HepG2 (cell line): ENCODE data around the gene TMEM250. TPM values are rescaled to one million over a fixed set of nuclear protein-coding genes. Genes with fewer than 3 reads are reported as not detected.

Source experiments
- ARNT ChIP-seq: fragments of 450-650 bp; IDR thresholded peaks from 2 replicates; pipeline ENCODE4 v1.6.1; 2017
- BHLHE40 ChIP-seq: IDR thresholded peaks from 2 replicates; pipeline ENCODE4 v1.6.1; 2011; ENCODE audit warnings: low read length, improper control_type of control experiment
- FOXP1 ChIP-seq, 2 experiments: fragments of 450-650 bp in 1 of 2; IDR thresholded peaks; 2 replicates each; pipeline ENCODE4 v1.6.1; 2017 to 2018; ENCODE audit warnings: antibody characterized with exemption in 1 of 2
- HDAC6 ChIP-seq: fragments of 200-600 bp; sonication (generic); IDR thresholded peaks from 2 replicates; pipeline ENCODE4 v1.7.0; 2017; ENCODE audit warnings: mild to moderate bottlenecking, antibody characterized with exemption, low read length, low read depth
- HOXA9 ChIP-seq: sonication (generic); formaldehyde crosslinking; IDR thresholded peaks from 2 replicates; pipeline ENCODE4 v1.8.1; 2022; ENCODE audit warnings: missing genetic modification reagents, mild to moderate bottlenecking, moderate library complexity, borderline replicate concordance
- NFIC ChIP-seq: IDR thresholded peaks from 2 replicates; pipeline ENCODE4 v1.6.1; 2012; ENCODE audit warnings: mild to moderate bottlenecking, low read length, inconsistent platforms
- SIN3B ChIP-seq: fragments of 150-350 bp; IDR thresholded peaks from 2 replicates; pipeline ENCODE4 v1.6.1; 2014; ENCODE audit warnings: low read length
- SNAPC4 ChIP-seq: sonication (generic); formaldehyde crosslinking; IDR thresholded peaks from 2 replicates; pipeline ENCODE4 v1.4.0; 2020; ENCODE audit warnings: mild to moderate bottlenecking, missing genetic modification reagents
- SOX13 ChIP-seq, 3 experiments: fragments of 450-650 bp in 1 of 3; sonication (generic) in 1 of 3; formaldehyde crosslinking in 1 of 3; IDR thresholded peaks in 2 of 3; conservative IDR thresholded peaks in 1 of 3; 2 replicates each; pipeline versions ENCODE4 v1.5.0 to v1.6.1; 2016 to 2020; ENCODE audit warnings: antibody characterized with exemption in 1 of 3, mild to moderate bottlenecking in 1 of 3, missing compliant biosample characterization in 1 of 3, missing genetic modification reagents in 1 of 3, moderate library complexity in 1 of 3
- TCF7 ChIP-seq: sonication (generic); IDR thresholded peaks from 2 replicates; pipeline ENCODE4 v1.6.1; 2016; ENCODE audit warnings: antibody characterized with exemption, low read depth
- TRIM24 ChIP-seq: sonication (generic); formaldehyde crosslinking; IDR thresholded peaks from 2 replicates; pipeline ENCODE4 v1.8.0; 2022; ENCODE audit warnings: mild to moderate bottlenecking, missing genetic modification reagents
- ZEB1 ChIP-seq: IDR thresholded peaks from 2 replicates; pipeline ENCODE4 v1.6.1; 2012; ENCODE audit warnings: mild to moderate bottlenecking, low read depth, inconsistent platforms; ENCODE audit not compliant: insufficient replicate concordance
- ZMYM4 ChIP-seq: sonication (generic); formaldehyde crosslinking; IDR thresholded peaks from 2 replicates; pipeline ENCODE4 v1.8.1; 2023; ENCODE audit warnings: mild to moderate bottlenecking, missing genetic modification reagents
- ZNF234 ChIP-seq: sonication (generic); formaldehyde crosslinking; conservative IDR thresholded peaks from 2 replicates; pipeline ENCODE4 v1.5.1; 2020; ENCODE audit warnings: mild to moderate bottlenecking, missing genetic modification reagents
- ZNF263 ChIP-seq: sonication (generic); formaldehyde crosslinking; IDR thresholded peaks from 2 replicates; pipeline ENCODE4 v1.4.0; 2020; ENCODE audit warnings: missing genetic modification reagents
- ZNF552 ChIP-seq: sonication (generic); formaldehyde crosslinking; IDR thresholded peaks from 2 replicates; pipeline ENCODE4 v1.9.0; 2022; ENCODE audit warnings: missing genetic modification reagents, mild to moderate bottlenecking, borderline replicate concordance
- ZNF597 ChIP-seq: sonication (generic); formaldehyde crosslinking; IDR thresholded peaks from 2 replicates; pipeline ENCODE4 v1.5.0; 2020; ENCODE audit warnings: missing genetic modification reagents
- ZNF800 ChIP-seq: sonication (generic); formaldehyde crosslinking; IDR thresholded peaks from 2 replicates; pipeline ENCODE4 v1.4.0; 2020; ENCODE audit warnings: missing genetic modification reagents
- polyA plus RNA-seq, 8 experiments: library from polyadenylated mRNA; depleted of rRNA in 3 of 8; stranded (reverse) in 7 of 8; unstranded in 1 of 8; fragments of >200 nt; fragmentation: Illumina TruSeq in 4 of 8; extraction: Trizol in 4 of 8; gene quantifications; 2 replicates each; pipeline versions ENCODE4 v1.2.1 to v1.2.3, GENCODE V29; 2011 to 2016; ENCODE audit warnings: low read depth in 4 of 8, missing spikeins in 1 of 8, mixed read lengths in 1 of 8; ENCODE audit not compliant: insufficient read depth in 1 of 8
- total RNA-seq, 5 experiments: library from RNA; depleted of rRNA; stranded (reverse); fragments of >200 nt; fragmentation: Illumina TruSeq; extraction: Trizol; gene quantifications; 2 replicates each; pipeline ENCODE4 v1.2.3, GENCODE V29; 2016; ENCODE audit warnings: low read depth in 1 of 5
- TF ChIP-seq, protein P1 (sequence below): sonication (generic); formaldehyde crosslinking; IDR thresholded peaks from 2 replicates; pipeline ENCODE4 v1.9.0; 2022; ENCODE audit warnings: low read depth, missing genetic modification reagents

Gene TMEM250
- total and polyA plus RNA-seq, 2 of the 13 experiments (the other 11 are each of a cell fraction or from before 2014, with no cell fraction given): 5.5 to 13.9 TPM

DNA sequence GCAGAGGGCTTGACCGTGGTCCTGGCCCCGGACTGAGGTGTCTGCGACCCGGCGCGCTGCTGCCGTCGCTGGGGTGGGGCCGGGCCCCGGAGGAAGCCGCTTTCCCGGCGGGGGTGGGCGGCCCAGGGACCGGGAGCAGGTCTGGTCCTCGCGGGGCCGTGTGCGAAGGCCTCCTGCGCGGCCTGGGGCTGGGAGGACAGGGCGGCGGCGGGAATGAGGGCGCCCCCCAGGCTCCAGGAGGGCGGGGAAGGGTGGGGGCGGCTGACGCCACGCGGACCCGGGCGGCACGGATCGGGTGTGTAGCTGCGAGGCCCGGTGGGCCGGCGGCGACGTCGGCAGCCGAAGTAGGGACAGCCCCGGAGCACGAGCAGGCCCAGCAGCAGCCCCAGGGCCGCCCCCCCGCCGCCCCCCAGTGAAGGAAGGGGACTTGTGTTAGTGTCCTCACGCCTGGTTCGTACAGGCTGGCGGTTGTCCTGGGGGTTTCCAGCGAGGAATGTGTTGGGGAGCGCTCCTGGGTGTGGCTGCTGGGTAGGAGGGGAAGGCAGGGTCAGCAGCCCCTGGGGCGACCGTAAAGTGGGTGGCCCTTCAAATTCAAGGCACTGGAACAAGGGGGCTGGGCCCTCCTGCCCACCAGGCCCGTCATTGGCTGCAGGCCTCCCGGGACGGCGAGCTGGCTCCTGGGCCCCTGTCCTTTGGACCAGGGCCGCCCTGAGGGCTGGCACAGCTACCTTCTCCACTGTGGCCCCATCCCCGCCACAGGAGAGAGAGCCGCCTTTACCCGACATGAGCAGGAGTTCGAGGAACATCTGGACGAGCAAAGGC lies 597 bp upstream of the TMEM250 start (continued):
- TF ChIP-seq SNAPC4 (CRISPR knock-in tag): no peak
- TF ChIP-seq BHLHE40: no peak
- no peak; the same call in 1 of the 2 replicates for TF ChIP-seq ZMYM4 (CRISPR knock-in tag)
- no peak for TF ChIP-seq ZEB1
- 0 out of 2 replicates have a peak, but pooled peaks have one; percentile 21 for TF ChIP-seq ZNF263 (CRISPR knock-in tag)
- TF ChIP-seq HOXA9 (CRISPR knock-in tag): no peak
- no peak for TF ChIP-seq HDAC6
- no peak for TF ChIP-seq SIN3B
- no peak for TF ChIP-seq ZNF597 (CRISPR knock-in tag)
- TF ChIP-seq ZNF552: no peak
- no peak for TF ChIP-seq ZNF800 (CRISPR knock-in tag)
- 0 out of 2 replicates have a peak, but pooled peaks have one; percentile 66 for TF ChIP-seq ZNF234 (CRISPR knock-in tag)
- TF ChIP-seq TCF7: no peak
- TF ChIP-seq, protein P1, sequence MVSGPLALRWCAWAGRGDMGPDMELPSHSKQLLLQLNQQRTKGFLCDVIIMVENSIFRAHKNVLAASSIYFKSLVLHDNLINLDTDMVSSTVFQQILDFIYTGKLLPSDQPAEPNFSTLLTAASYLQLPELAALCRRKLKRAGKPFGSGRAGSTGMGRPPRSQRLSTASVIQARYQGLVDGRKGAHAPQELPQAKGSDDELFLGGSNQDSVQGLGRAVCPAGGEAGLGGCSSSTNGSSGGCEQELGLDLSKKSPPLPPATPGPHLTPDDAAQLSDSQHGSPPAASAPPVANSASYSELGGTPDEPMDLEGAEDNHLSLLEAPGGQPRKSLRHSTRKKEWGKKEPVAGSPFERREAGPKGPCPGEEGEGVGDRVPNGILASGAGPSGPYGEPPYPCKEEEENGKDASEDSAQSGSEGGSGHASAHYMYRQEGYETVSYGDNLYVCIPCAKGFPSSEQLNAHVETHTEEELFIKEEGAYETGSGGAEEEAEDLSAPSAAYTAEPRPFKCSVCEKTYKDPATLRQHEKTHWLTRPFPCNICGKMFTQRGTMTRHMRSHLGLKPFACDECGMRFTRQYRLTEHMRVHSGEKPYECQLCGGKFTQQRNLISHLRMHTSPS (CRISPR knock-in tag): peak; percentile 82
- no peak for TF ChIP-seq TRIM24 (CRISPR knock-in tag)
- no peak for TF ChIP-seq ARNT
- TF ChIP-seq NFIC: no peak
- TF ChIP-seq FOXP1 (IDR thresholded peaks at IDR 0.05): no peak
- no peak for TF ChIP-seq FOXP1 (CRISPR knock-in tag; IDR thresholded peaks at IDR 0.05)
- peak; percentile 10; the same call in 1 of the 2 replicates for TF ChIP-seq SOX13 (IDR thresholded peaks at IDR 0.05)
- TF ChIP-seq SOX13 (CRISPR knock-in tag; conservative IDR thresholded peaks at IDR 0.05 in 1 of 2, IDR thresholded peaks at IDR 0.05 in 1 of 2): no peak; a peak in 1 of 4 replicates
